Ascending aorta (tissue), 2 donors: ENCODE results near the gene RBM19. TPM values are rescaled to one million over a fixed set of nuclear protein-coding genes. Genes with fewer than 3 reads are reported as not detected.
"Not testable (repeated sequence)": the region's sequence is repeated elsewhere in the genome, so short reads cannot be mapped to it uniquely, and the experiment has no call there.

Source experiments
- DNase-seq, 2 donors: peaks; one replicate each; pipeline ENCODE4 v3.0.0-alpha.2; 2019; ENCODE audit warnings: low spot score in 2 of 2
- H3K27ac ChIP-seq, 2 donors: fragments of 200-600 bp; sonication (generic); one replicate each; pipeline ENCODE4 v1.5.1; 2016 to 2017; ENCODE audit warnings: mild to moderate bottlenecking in 1 of 2
- H3K27me3 ChIP-seq: fragments of 200-600 bp; sonication (generic); one replicate; pipeline ENCODE4 v1.5.1; 2017
- H3K36me3 ChIP-seq, 2 donors: fragments of 200-600 bp; sonication (generic); one replicate each; pipeline ENCODE4 v1.5.1; 2016
- H3K4me1 ChIP-seq, 2 donors: fragments of 200-600 bp; sonication (generic); one replicate each; pipeline ENCODE4 v1.5.1; 2016 to 2017; ENCODE audit warnings: mild to moderate bottlenecking in 1 of 2
- H3K4me3 ChIP-seq, 2 donors: fragments of 200-600 bp; sonication (generic); one replicate each; pipeline ENCODE4 v1.5.1; 2016 to 2017; ENCODE audit warnings: mild to moderate bottlenecking in 1 of 2
- H3K9me3 ChIP-seq, 2 donors: fragments of 200-600 bp; sonication (generic); one replicate each; pipeline ENCODE4 v1.5.1; 2016
- intact Hi-C: fragments of 100-400 bp; cut with DNase I; formaldehyde crosslinking; loops from one replicate; pipeline ENCODE4 v1.15.1; 2023
- total RNA-seq: library from RNA; depleted of rRNA; stranded (reverse); fragments of >200 nt; gene quantifications from one replicate; pipeline ENCODE4 v1.1.0, GENCODE V29; 2016
- TF ChIP-seq, protein P1 (sequence below), 3 experiments: fragments of 200-600 bp in 2 of 3; fragments of 450-650 bp in 1 of 3; sonication (generic) in 2 of 3; IDR thresholded peaks; one replicate each; pipeline ENCODE4 v1.5.1; 2016 to 2019; ENCODE audit warnings: antibody characterized with exemption in 3 of 3, mild to moderate bottlenecking in 1 of 3, moderate library complexity in 1 of 3

Gene RBM19
- total RNA-seq, 1 donor from 2014 or later = 22.8 TPM

GRCh38 chr12:113816866-113817265, 149.3 kb downstream of the RBM19 start:
- Histone ChIP-seq H3K36me3 (peaks cover 3 to 8% of the 10 kb centered on the region in 2 donors), H3K27ac (no peak overlapping the region), H3K9me3 (no peaks in the 10 kb centered on the region), H3K4me1 (no peaks in the 10 kb centered on the region), H3K4me3 (no peak overlapping the region), H3K27me3 (no peaks in the 10 kb centered on the region)
- TF ChIP-seq, protein P1, sequence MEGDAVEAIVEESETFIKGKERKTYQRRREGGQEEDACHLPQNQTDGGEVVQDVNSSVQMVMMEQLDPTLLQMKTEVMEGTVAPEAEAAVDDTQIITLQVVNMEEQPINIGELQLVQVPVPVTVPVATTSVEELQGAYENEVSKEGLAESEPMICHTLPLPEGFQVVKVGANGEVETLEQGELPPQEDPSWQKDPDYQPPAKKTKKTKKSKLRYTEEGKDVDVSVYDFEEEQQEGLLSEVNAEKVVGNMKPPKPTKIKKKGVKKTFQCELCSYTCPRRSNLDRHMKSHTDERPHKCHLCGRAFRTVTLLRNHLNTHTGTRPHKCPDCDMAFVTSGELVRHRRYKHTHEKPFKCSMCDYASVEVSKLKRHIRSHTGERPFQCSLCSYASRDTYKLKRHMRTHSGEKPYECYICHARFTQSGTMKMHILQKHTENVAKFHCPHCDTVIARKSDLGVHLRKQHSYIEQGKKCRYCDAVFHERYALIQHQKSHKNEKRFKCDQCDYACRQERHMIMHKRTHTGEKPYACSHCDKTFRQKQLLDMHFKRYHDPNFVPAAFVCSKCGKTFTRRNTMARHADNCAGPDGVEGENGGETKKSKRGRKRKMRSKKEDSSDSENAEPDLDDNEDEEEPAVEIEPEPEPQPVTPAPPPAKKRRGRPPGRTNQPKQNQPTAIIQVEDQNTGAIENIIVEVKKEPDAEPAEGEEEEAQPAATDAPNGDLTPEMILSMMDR (IDR thresholded peaks at IDR 0.05) = no peak
- DNase-seq = no peak
- intact Hi-C loops = no loop called here

- Histone ChIP-seq H3K9me3 (no peaks in the 10 kb centered on the region), H3K4me3 (no peak overlapping the region), H3K36me3 (peaks cover 0 to 8% of the 10 kb centered on the region in 2 donors), H3K27me3 (no peaks in the 10 kb centered on the region), H3K4me1 (no peaks in the 10 kb centered on the region), H3K27ac (no peak overlapping the region)
- DNase-seq = no peak
- TF ChIP-seq, protein P1 (IDR thresholded peaks at IDR 0.05) = no peak
- intact Hi-C loops = no loop called here
Observed at GRCh38 chr12:113815031-113815430, 151.1 kb downstream of the RBM19 start.

GRCh38 chr12:113813229-113813541, 152.9 kb downstream of the RBM19 start:
- TF ChIP-seq, protein P1 (IDR thresholded peaks at IDR 0.05) = no peak
- intact Hi-C loops = no loop called here
- Histone ChIP-seq H3K27ac (no peak overlapping the region), H3K36me3 (peaks cover 0 to 8% of the 10 kb centered on the region in 2 donors), H3K4me1 (no peaks in the 10 kb centered on the region), H3K9me3 (no peaks in the 10 kb centered on the region), H3K27me3 (no peaks in the 10 kb centered on the region), H3K4me3 (no peak overlapping the region)
- DNase-seq = no peak

- DNase-seq = no peak
- Histone ChIP-seq H3K27ac (no peak overlapping the region), H3K36me3 (peaks cover 0 to 8% of the 10 kb centered on the region in 2 donors), H3K4me1 (no peaks in the 10 kb centered on the region), H3K27me3 (no peaks in the 10 kb centered on the region), H3K9me3 (no peaks in the 10 kb centered on the region), H3K4me3 (no peak overlapping the region)
- TF ChIP-seq, protein P1 (IDR thresholded peaks at IDR 0.05) = no peak
- intact Hi-C loops = no loop called here
Observed at GRCh38 chr12:113812411-113813228, 153.5 kb downstream of the RBM19 start.

- H3K27ac ChIP-seq, intact Hi-C loops, H3K4me1 ChIP-seq, H3K4me3 ChIP-seq, DNase-seq, H3K36me3 ChIP-seq, H3K9me3 ChIP-seq, H3K27me3 ChIP-seq: not testable (repeated sequence)
Observed at GRCh38 chr12:113809462-113810220, 156.5 kb downstream of the RBM19 start.
